Neural cell (in vitro differentiated cells): ENCODE results near the gene POLK.

Experiments
- EP300 ChIP-seq: fragments of 450-650 bp; conservative IDR thresholded peaks from 2 replicates; pipeline ENCODE4 v1.6.1; 2014; ENCODE audit warnings: antibody characterized with exemption, mild to moderate bottlenecking, moderate library complexity; ENCODE audit not compliant: poor library complexity, severe bottlenecking
- EZH2 ChIP-seq: fragments of 200-600, 300-800 bp; shearing (Covaris generic), sonication (generic); IDR thresholded peaks from 2 replicates; pipeline ENCODE4 v1.6.1; 2014; ENCODE audit warnings: antibody characterized with exemption, low read length, borderline replicate concordance, mild to moderate bottlenecking; ENCODE audit not compliant: insufficient read depth, poor library complexity, severe bottlenecking
- MXI1 ChIP-seq: fragments of 450-650 bp; conservative IDR thresholded peaks from 2 replicates; pipeline ENCODE4 v1.6.1; 2014; ENCODE audit warnings: antibody characterized with exemption, mild to moderate bottlenecking; ENCODE audit not compliant: poor library complexity, severe bottlenecking
- POLR2AphosphoS5 ChIP-seq: IDR thresholded peaks from 2 replicates; pipeline ENCODE4 v1.6.1; 2012
- RAD21 ChIP-seq: fragments of 450-650 bp; conservative IDR thresholded peaks from 2 replicates; pipeline ENCODE4 v1.6.1; 2014; ENCODE audit warnings: antibody characterized with exemption, mild to moderate bottlenecking, moderate library complexity
- SMC3 ChIP-seq: fragments of 450-650 bp; conservative IDR thresholded peaks from 2 replicates; pipeline ENCODE4 v1.6.1; 2014; ENCODE audit warnings: antibody characterized with exemption, mild to moderate bottlenecking, moderate library complexity; ENCODE audit not compliant: poor library complexity
- TAF1 ChIP-seq: IDR thresholded peaks from 2 replicates; pipeline ENCODE4 v1.6.1; 2012; ENCODE audit warnings: low read depth
- TF ChIP-seq, protein P1 (sequence below): fragments of 450-650 bp; IDR thresholded peaks from 2 replicates; pipeline ENCODE4 v1.5.1; 2014; ENCODE audit warnings: antibody characterized with exemption, mild to moderate bottlenecking, moderate library complexity; ENCODE audit not compliant: poor library complexity, severe bottlenecking
- TF ChIP-seq, protein P2 (sequence below): IDR thresholded peaks from 2 replicates; pipeline ENCODE4 v1.6.1; 2012; ENCODE audit warnings: borderline replicate concordance

DNA sequence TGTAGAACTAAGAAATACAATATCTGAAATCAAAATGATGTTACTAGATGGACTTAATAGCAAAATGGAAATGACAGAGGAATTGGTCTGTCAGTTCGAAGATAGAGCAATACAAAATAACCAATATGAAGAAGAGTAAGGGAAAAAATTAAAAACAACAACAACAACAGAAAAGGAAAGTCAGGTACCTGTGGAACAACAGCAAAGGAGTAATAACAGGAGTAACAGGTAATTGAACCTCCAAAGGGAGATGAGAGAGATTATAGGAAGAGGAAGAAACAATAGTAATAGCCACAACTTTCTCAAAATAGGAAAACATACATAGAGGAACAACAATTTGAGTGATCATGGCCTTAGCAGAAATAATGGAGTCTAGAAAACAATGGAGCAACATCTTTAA is 13.7 kb downstream of the POLK start:
- TF ChIP-seq TAF1 (no peak), POLR2AphosphoS5 (no peak), EZH2 (no peak), RAD21 (no peak), EP300 (no peak), SMC3 (no peak), MXI1 (no peak)
- TF ChIP-seq, protein P1, sequence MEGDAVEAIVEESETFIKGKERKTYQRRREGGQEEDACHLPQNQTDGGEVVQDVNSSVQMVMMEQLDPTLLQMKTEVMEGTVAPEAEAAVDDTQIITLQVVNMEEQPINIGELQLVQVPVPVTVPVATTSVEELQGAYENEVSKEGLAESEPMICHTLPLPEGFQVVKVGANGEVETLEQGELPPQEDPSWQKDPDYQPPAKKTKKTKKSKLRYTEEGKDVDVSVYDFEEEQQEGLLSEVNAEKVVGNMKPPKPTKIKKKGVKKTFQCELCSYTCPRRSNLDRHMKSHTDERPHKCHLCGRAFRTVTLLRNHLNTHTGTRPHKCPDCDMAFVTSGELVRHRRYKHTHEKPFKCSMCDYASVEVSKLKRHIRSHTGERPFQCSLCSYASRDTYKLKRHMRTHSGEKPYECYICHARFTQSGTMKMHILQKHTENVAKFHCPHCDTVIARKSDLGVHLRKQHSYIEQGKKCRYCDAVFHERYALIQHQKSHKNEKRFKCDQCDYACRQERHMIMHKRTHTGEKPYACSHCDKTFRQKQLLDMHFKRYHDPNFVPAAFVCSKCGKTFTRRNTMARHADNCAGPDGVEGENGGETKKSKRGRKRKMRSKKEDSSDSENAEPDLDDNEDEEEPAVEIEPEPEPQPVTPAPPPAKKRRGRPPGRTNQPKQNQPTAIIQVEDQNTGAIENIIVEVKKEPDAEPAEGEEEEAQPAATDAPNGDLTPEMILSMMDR: no peak
- TF ChIP-seq, protein P2, sequence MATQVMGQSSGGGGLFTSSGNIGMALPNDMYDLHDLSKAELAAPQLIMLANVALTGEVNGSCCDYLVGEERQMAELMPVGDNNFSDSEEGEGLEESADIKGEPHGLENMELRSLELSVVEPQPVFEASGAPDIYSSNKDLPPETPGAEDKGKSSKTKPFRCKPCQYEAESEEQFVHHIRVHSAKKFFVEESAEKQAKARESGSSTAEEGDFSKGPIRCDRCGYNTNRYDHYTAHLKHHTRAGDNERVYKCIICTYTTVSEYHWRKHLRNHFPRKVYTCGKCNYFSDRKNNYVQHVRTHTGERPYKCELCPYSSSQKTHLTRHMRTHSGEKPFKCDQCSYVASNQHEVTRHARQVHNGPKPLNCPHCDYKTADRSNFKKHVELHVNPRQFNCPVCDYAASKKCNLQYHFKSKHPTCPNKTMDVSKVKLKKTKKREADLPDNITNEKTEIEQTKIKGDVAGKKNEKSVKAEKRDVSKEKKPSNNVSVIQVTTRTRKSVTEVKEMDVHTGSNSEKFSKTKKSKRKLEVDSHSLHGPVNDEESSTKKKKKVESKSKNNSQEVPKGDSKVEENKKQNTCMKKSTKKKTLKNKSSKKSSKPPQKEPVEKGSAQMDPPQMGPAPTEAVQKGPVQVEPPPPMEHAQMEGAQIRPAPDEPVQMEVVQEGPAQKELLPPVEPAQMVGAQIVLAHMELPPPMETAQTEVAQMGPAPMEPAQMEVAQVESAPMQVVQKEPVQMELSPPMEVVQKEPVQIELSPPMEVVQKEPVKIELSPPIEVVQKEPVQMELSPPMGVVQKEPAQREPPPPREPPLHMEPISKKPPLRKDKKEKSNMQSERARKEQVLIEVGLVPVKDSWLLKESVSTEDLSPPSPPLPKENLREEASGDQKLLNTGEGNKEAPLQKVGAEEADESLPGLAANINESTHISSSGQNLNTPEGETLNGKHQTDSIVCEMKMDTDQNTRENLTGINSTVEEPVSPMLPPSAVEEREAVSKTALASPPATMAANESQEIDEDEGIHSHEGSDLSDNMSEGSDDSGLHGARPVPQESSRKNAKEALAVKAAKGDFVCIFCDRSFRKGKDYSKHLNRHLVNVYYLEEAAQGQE: no peak
